ENCODE results near the gene COL9A1. TPM values are rescaled to one million over a fixed set of nuclear protein-coding genes. Genes with fewer than 3 reads are reported as not detected.

COL9A1 gene
- total RNA-seq, 1 experiment from 2014 or later, result not detected

DNA sequence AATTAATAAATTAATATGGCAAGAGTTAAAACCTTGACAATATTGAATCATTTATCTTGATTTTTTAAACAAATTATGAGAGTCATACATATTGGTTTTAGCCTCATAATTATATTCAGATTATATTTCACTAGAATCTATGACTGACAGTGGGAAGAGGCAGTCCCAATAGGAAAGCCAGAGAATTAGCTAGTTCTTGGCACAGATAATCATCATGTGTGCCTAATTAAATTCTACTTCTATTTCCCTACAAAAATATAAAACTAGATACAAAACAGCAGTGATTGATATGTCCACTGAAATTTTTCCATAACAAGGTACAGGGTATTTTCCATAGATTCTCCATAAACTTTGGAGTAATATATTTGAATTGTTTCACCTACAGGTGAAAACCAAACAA, 38.6 kb downstream of the COL9A1 start:
- Histone ChIP-seq H3K4me3 (ENCODE audit: low read depth in 2 of 2, low read length in 2 of 2) (no peak overlapping the region), H3K27me3 (ENCODE audit: control insufficient read depth, insufficient read depth, low read length) (peaks cover under 1% of the 10 kb centered on the region; the same call in 1 of the 2 replicates), H3K36me3 (ENCODE audit: control insufficient read depth, insufficient read depth, low read length) (no peaks in the 10 kb centered on the region), H3K9me3 (ENCODE audit: control insufficient read depth, insufficient read depth, low read depth, low read length) (no peaks in the 10 kb centered on the region), H3K4me1 (ENCODE audit: control insufficient read depth, insufficient read depth, low read length) (no peaks in the 10 kb centered on the region), H3K27ac (ENCODE audit: low read length) (no peak overlapping the region)
- TF ChIP-seq, protein P1, sequence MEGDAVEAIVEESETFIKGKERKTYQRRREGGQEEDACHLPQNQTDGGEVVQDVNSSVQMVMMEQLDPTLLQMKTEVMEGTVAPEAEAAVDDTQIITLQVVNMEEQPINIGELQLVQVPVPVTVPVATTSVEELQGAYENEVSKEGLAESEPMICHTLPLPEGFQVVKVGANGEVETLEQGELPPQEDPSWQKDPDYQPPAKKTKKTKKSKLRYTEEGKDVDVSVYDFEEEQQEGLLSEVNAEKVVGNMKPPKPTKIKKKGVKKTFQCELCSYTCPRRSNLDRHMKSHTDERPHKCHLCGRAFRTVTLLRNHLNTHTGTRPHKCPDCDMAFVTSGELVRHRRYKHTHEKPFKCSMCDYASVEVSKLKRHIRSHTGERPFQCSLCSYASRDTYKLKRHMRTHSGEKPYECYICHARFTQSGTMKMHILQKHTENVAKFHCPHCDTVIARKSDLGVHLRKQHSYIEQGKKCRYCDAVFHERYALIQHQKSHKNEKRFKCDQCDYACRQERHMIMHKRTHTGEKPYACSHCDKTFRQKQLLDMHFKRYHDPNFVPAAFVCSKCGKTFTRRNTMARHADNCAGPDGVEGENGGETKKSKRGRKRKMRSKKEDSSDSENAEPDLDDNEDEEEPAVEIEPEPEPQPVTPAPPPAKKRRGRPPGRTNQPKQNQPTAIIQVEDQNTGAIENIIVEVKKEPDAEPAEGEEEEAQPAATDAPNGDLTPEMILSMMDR (IDR thresholded peaks at IDR 0.05), result no peak
- no peak for TF ChIP-seq TCF7L2 (IDR thresholded peaks at IDR 0.05; ENCODE audit: low read depth, low read length)
- TF ChIP-seq, protein P2, sequence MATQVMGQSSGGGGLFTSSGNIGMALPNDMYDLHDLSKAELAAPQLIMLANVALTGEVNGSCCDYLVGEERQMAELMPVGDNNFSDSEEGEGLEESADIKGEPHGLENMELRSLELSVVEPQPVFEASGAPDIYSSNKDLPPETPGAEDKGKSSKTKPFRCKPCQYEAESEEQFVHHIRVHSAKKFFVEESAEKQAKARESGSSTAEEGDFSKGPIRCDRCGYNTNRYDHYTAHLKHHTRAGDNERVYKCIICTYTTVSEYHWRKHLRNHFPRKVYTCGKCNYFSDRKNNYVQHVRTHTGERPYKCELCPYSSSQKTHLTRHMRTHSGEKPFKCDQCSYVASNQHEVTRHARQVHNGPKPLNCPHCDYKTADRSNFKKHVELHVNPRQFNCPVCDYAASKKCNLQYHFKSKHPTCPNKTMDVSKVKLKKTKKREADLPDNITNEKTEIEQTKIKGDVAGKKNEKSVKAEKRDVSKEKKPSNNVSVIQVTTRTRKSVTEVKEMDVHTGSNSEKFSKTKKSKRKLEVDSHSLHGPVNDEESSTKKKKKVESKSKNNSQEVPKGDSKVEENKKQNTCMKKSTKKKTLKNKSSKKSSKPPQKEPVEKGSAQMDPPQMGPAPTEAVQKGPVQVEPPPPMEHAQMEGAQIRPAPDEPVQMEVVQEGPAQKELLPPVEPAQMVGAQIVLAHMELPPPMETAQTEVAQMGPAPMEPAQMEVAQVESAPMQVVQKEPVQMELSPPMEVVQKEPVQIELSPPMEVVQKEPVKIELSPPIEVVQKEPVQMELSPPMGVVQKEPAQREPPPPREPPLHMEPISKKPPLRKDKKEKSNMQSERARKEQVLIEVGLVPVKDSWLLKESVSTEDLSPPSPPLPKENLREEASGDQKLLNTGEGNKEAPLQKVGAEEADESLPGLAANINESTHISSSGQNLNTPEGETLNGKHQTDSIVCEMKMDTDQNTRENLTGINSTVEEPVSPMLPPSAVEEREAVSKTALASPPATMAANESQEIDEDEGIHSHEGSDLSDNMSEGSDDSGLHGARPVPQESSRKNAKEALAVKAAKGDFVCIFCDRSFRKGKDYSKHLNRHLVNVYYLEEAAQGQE (IDR thresholded peaks at IDR 0.05; ENCODE audit: insufficient read depth in 1 of 2, low read depth in 2 of 2, low read length in 1 of 2), result no peak
- TF ChIP-seq POLR2AphosphoS5 (IDR thresholded peaks at IDR 0.05; ENCODE audit: low read depth, low read length), result no peak
- no peak for TF ChIP-seq SIN3A (IDR thresholded peaks at IDR 0.05; ENCODE audit: borderline replicate concordance, insufficient read depth, low read depth, low read length)
- DNase-seq (ENCODE audit: low read depth, low spot score), result no peak
- BruUV-seq (replicated peaks), result no TSS peak
- no peak for ATAC-seq
- in situ Hi-C loops (cut with HindIII; ENCODE audit: low pct_unique_long_range_greater_than_20kb, low sequenced_read_pairs), result no loop called here
- POLR2A ChIA-PET, result no interaction called here
- CTCF ChIA-PET, result no interaction called here
- intact Hi-C loops (cut with micrococcal nuclease; ENCODE audit: unreplicated experiment), result no loop called here

- intact Hi-C loops (cut with micrococcal nuclease; ENCODE audit: unreplicated experiment), result no loop called here
- Histone ChIP-seq H3K27me3 (ENCODE audit: control insufficient read depth, insufficient read depth, low read length) (no peaks in the 10 kb centered on the region), H3K36me3 (ENCODE audit: control insufficient read depth, insufficient read depth, low read length) (no peaks in the 10 kb centered on the region), H3K4me3 (ENCODE audit: low read depth in 2 of 2, low read length in 2 of 2) (no peak overlapping the region), H3K4me1 (ENCODE audit: control insufficient read depth, insufficient read depth, low read length) (no peaks in the 10 kb centered on the region), H3K27ac (ENCODE audit: low read length) (no peak overlapping the region), H3K9me3 (ENCODE audit: control insufficient read depth, insufficient read depth, low read depth, low read length) (no peaks in the 10 kb centered on the region)
- CTCF ChIA-PET, result no interaction called here
- POLR2A ChIA-PET, result no interaction called here
- in situ Hi-C loops (cut with HindIII; ENCODE audit: low pct_unique_long_range_greater_than_20kb, low sequenced_read_pairs), result no loop called here
- TF ChIP-seq SIN3A (IDR thresholded peaks at IDR 0.05; ENCODE audit: borderline replicate concordance, insufficient read depth, low read depth, low read length), result no peak
- TF ChIP-seq, protein P2 (IDR thresholded peaks at IDR 0.05; ENCODE audit: insufficient read depth in 1 of 2, low read depth in 2 of 2, low read length in 1 of 2), result no peak
- ATAC-seq (no peak), DNase-seq (ENCODE audit: low read depth, low spot score) (no peak)
- BruUV-seq (replicated peaks), result no TSS peak
Observed at GRCh38 chr6:70258483-70258882, 44.4 kb downstream of the COL9A1 start.
